GM12878 (cell line): Measurements from ENCODE around the gene TAF4. TPM values are rescaled to one million over a fixed set of nuclear protein-coding genes. Genes with fewer than 3 reads are reported as not detected.

Experiments
- ATAC-seq: fragments of 200-7000 bp; cut with Tn5 transposase; 3 replicates; pipeline ENCODE4 v1.9.1; 2020; ENCODE audit warnings: mild to moderate bottlenecking, moderate library complexity
- BruUV-seq: library from RNA; stranded (reverse); fragments of 400-500 nt; replicated peaks from 2 replicates; lab custom pipeline; 2021; lab: Mats Ljungman, UMichigan
- CTCF ChIA-PET: fragments of 300-600 bp; sonication (Branson Sonifier 250); formaldehyde crosslinking; extraction: SDS; loops from one replicate; lab custom pipeline; 2021; ENCODE audit warnings: inconsistent platforms; lab: Yijun Ruan, JAX
- POLR2A ChIA-PET: fragments of 350-600 bp; formaldehyde crosslinking; extraction: SDS; loops from one replicate; lab custom pipeline; 2021; ENCODE audit warnings: inconsistent platforms; lab: Charles Lee
- RAD21 ChIA-PET: fragments of 300-600 bp; sonication (Branson Sonifier 250); formaldehyde crosslinking; loops from one replicate; lab custom pipeline; 2023; ENCODE audit warnings: antibody characterized with exemption; ENCODE audit not compliant: unreplicated experiment; lab: Charles Lee
- SMC1A ChIA-PET: fragments of 300-600 bp; sonication (Branson Sonifier 250); formaldehyde crosslinking; loops from one replicate; lab custom pipeline; 2023; ENCODE audit not compliant: unreplicated experiment, uncharacterized antibody; lab: Charles Lee
- DNase-seq: peaks from one replicate; pipeline ENCODE4 v3.0.0-alpha.2; 2011; ENCODE audit warnings: low read depth, low spot score
- FAIRE-seq: peaks from 3 replicates; lab custom pipeline; 2011; peaks lifted over from hg19 to GRCh38; lab: Jason Lieb, UNC
- H2AFZ ChIP-seq: 2 replicates; pipeline ENCODE4 v1.6.0; 2011; ENCODE audit warnings: low read depth, low read length, control low read depth; ENCODE audit not compliant: control insufficient read depth
- H3K27ac ChIP-seq: 2 replicates; pipeline ENCODE4 v1.5.1; 2011; ENCODE audit warnings: control low read depth; ENCODE audit not compliant: control insufficient read depth, insufficient read depth
- H3K27me3 ChIP-seq, 2 experiments: replicated peaks in 1 of 2; 2 replicates each; pipeline versions ENCODE4 v1.6.0 to v1.6.1; 2011; ENCODE audit warnings: low read length in 1 of 2; ENCODE audit not compliant: control insufficient read depth in 2 of 2, insufficient read depth in 2 of 2
- H3K36me3 ChIP-seq, 2 experiments: 2 replicates each; pipeline ENCODE4 v1.5.1; 2011; ENCODE audit warnings: low read length in 1 of 2; ENCODE audit not compliant: control insufficient read depth in 2 of 2, insufficient read depth in 2 of 2
- H3K4me1 ChIP-seq: 2 replicates; pipeline ENCODE4 v1.6.1; 2011; ENCODE audit warnings: mild to moderate bottlenecking, low read length, moderate library complexity, mixed read lengths; ENCODE audit not compliant: control insufficient read depth, insufficient read depth
- H3K4me2 ChIP-seq: 2 replicates; pipeline ENCODE4 v1.6.0; 2011; ENCODE audit warnings: control low read depth; ENCODE audit not compliant: control insufficient read depth, insufficient read depth
- H3K4me3 ChIP-seq: fragments of 200-600 bp; sonication (generic); 2 replicates; pipeline ENCODE4 v1.5.1; 2016
- H3K79me2 ChIP-seq: 2 replicates; pipeline ENCODE4 v1.6.0; 2011; ENCODE audit warnings: low read length; ENCODE audit not compliant: control insufficient read depth, insufficient read depth
- H3K9ac ChIP-seq: 2 replicates; pipeline ENCODE4 v1.8.0; 2011; ENCODE audit warnings: low read length, control low read depth, mixed read lengths; ENCODE audit not compliant: control insufficient read depth, insufficient read depth
- H3K9me3 ChIP-seq: replicated peaks from 3 replicates; pipeline ENCODE4 v1.5.1; 2011; ENCODE audit warnings: mild to moderate bottlenecking, low read length; ENCODE audit not compliant: control insufficient read depth, insufficient read depth
- H4K20me1 ChIP-seq: 2 replicates; pipeline ENCODE4 v1.6.0; 2011; ENCODE audit not compliant: control insufficient read depth, insufficient read depth
- BACH1 ChIP-seq: fragments of 450-650 bp; IDR thresholded peaks from 2 replicates; pipeline ENCODE4 v1.6.1; 2017; ENCODE audit warnings: mild to moderate bottlenecking, borderline replicate concordance
- BCLAF1 ChIP-seq: fragments of 450-650 bp; IDR thresholded peaks from 2 replicates; pipeline ENCODE4 v1.6.1; 2017; ENCODE audit warnings: antibody characterized with exemption, mild to moderate bottlenecking, moderate library complexity
- CHD1 ChIP-seq: IDR thresholded peaks from 2 replicates; pipeline ENCODE4 v1.6.1; 2012; ENCODE audit warnings: low read depth, low read length, improper control_type of control experiment
- JUND ChIP-seq: IDR thresholded peaks from 2 replicates; pipeline ENCODE4 v1.6.1; 2012; ENCODE audit warnings: low read depth, mild to moderate bottlenecking, low read length, improper control_type of control experiment, moderate library complexity
- POLR2A ChIP-seq: IDR thresholded peaks from 2 replicates; pipeline ENCODE4 v1.6.1; 2011; ENCODE audit warnings: low read depth, mild to moderate bottlenecking, low read length
- SRF ChIP-seq, 2 experiments: IDR thresholded peaks; 2 replicates each; pipeline ENCODE4 v1.6.1; 2011; ENCODE audit warnings: low read depth in 2 of 2, low read length in 2 of 2, mild to moderate bottlenecking in 1 of 2, moderate library complexity in 1 of 2
- WGBS: methylation state at CpG from one replicate; pipeline ENCODE4 v1.1.6; 2016; ENCODE audit warnings: low lambda C conversion rate; ENCODE audit not compliant: insufficient replicate concordance, insufficient coverage; ENCODE audit errors: missing lambda C conversion rate; 5-methylcytosine and 5-hydroxymethylcytosine counted together
- in situ Hi-C: fragments of 300-500 bp; cut with MboI; formaldehyde crosslinking; loops from 9 replicates; pipeline ENCODE4 v1.14.3; 2018; ENCODE audit warnings: mixed read lengths
- intact Hi-C: fragments of 100-400 bp; cut with micrococcal nuclease; formaldehyde crosslinking; loops from one replicate; pipeline ENCODE4 v1.14.2; 2022; ENCODE audit not compliant: unreplicated experiment
- polyA plus RNA-seq, 11 experiments: library from polyadenylated mRNA; depleted of rRNA in 4 of 11; unstranded in 6 of 11; stranded (reverse) in 5 of 11; fragments of >200 nt; fragmentation: Nextera tagmentation in 4 of 11; fragmentation: Illumina TruSeq in 1 of 11; extraction: Ambion mirVana in 4 of 11; extraction: Trizol in 1 of 11; gene quantifications; 1 replicate in 1 of 11; 2 replicates in 10 of 11; pipeline versions ENCODE4 v1.2.1 to v1.2.3, GENCODE V29; 2011 to 2016; ENCODE audit warnings: inconsistent platforms in 2 of 11, missing spikeins in 2 of 11, low read depth in 1 of 11
- total RNA-seq, 4 experiments: library from RNA; depleted of rRNA in 3 of 4; stranded (reverse); fragments of >200 nt in 3 of 4; fragmentation: Illumina TruSeq in 1 of 4; extraction: Trizol in 1 of 4; gene quantifications; 2 replicates each; pipeline versions ENCODE4 v1.2.1 to v1.2.3, GENCODE V29; 2013 to 2021

The TAF4 gene
- total and polyA plus RNA-seq, 10 of the 15 experiments (the other 5 are each of a cell fraction or from before 2014, with no cell fraction given), result 0.39 to 16.9 (median 3.4) TPM

- in situ Hi-C loops, result no loop called here
- H3K4me1 ChIP-seq, result no peaks in the 10 kb centered on the region; the same call in 1 of the 2 replicates
- H3K36me3 ChIP-seq, result peaks cover 10 to 15% of the 10 kb centered on the region in 2 experiments
- TF ChIP-seq BCLAF1 (no peak), SRF (IDR thresholded peaks at IDR 0.05; ENCODE audit: low read depth in 2 of 2, low read length in 2 of 2) (no peak), JUND (no peak), CHD1 (no peak), POLR2A (no peak), BACH1 (no peak)
- 91% methylated on average over 6 of the region's 6 CpGs for WGBS
- ChIA-PET CTCF (no interaction called here), SMC1A (no interaction called here), RAD21 (no interaction called here), POLR2A (no interaction called here)
- no TSS peak for BruUV-seq
- no peak overlapping the region for H3K27ac ChIP-seq
- no peaks in the 10 kb centered on the region for H4K20me1 ChIP-seq
- DNase-seq, result no peak
- intact Hi-C loops, result no loop called here
- H3K4me2 ChIP-seq, result no peak overlapping the region
- ATAC-seq, result no peak
- no peaks in the 10 kb centered on the region for H3K79me2 ChIP-seq
- no peak overlapping the region for H2AFZ ChIP-seq
- no peak overlapping the region for H3K4me3 ChIP-seq
- no peaks in the 10 kb centered on the region for H3K27me3 ChIP-seq
- FAIRE-seq, result no peak
- H3K9me3 ChIP-seq, result peaks cover 4% of the 10 kb centered on the region; the same call in 1 of the 3 replicates
- no peak overlapping the region for H3K9ac ChIP-seq
These were observed 74.2 kb downstream of the TAF4 start for GRCh38 chr20:61991476-61991875.
